Endothelial cell of umbilical vein (primary cell): ENCODE results near the gene RPSA. TPM values are rescaled to one million over a fixed set of nuclear protein-coding genes. Genes with fewer than 3 reads are reported as not detected.

Source experiments
- BruUV-seq: library from RNA; stranded (reverse); fragments of 400-500 nt; replicated peaks from 2 replicates; lab custom pipeline; 2021; lab: Mats Ljungman, UMichigan
- CTCF ChIA-PET: fragments of 300-600, 350-600 bp; sonication (Branson Sonifier 250); formaldehyde crosslinking; loops from one replicate; lab custom pipeline; 2021; ENCODE audit warnings: antibody characterized with exemption, inconsistent platforms; lab: Charles Lee
- POLR2A ChIA-PET: fragments of 300-600, 350-600 bp; sonication (Branson Sonifier 250); formaldehyde crosslinking; loops from one replicate; lab custom pipeline; 2021; ENCODE audit warnings: antibody characterized with exemption, inconsistent platforms; lab: Charles Lee
- DNase-seq: peaks from one replicate; pipeline ENCODE4 v3.0.0-alpha.2; 2011; ENCODE audit warnings: low read depth, low spot score
- FAIRE-seq: peaks from 2 replicates; lab custom pipeline; 2011; peaks lifted over from hg19 to GRCh38; lab: Jason Lieb, UNC
- H2AFZ ChIP-seq: 2 replicates; pipeline ENCODE4 v1.6.0; 2012; ENCODE audit warnings: low read depth, low read length, control low read depth, inconsistent platforms
- H3K27ac ChIP-seq: 2 replicates; pipeline ENCODE4 v1.5.1; 2011; ENCODE audit warnings: low read depth, mild to moderate bottlenecking, control low read depth, low read length, moderate library complexity; ENCODE audit not compliant: insufficient read depth
- H3K27me3 ChIP-seq, 2 experiments: 2 replicates each; pipeline versions ENCODE4 v1.6.0 to v1.6.1; 2011; ENCODE audit warnings: low read length in 2 of 2, mixed read lengths in 1 of 2; ENCODE audit not compliant: control insufficient read depth in 2 of 2, insufficient read depth in 2 of 2
- H3K36me3 ChIP-seq, 2 experiments: 2 replicates in 1 of 2; 3 replicates in 1 of 2; pipeline ENCODE4 v1.5.1; 2011; ENCODE audit warnings: low read length in 2 of 2, mild to moderate bottlenecking in 1 of 2, moderate library complexity in 1 of 2; ENCODE audit not compliant: control insufficient read depth in 2 of 2, insufficient read depth in 2 of 2; ENCODE audit errors: extremely low read depth in 1 of 2
- H3K4me1 ChIP-seq: 3 replicates; pipeline ENCODE4 v1.5.1; 2011; ENCODE audit warnings: mild to moderate bottlenecking, low read length; ENCODE audit not compliant: control insufficient read depth, insufficient read depth; ENCODE audit errors: extremely low read depth
- H3K4me2 ChIP-seq: 2 replicates; pipeline ENCODE4 v1.6.1; 2011; ENCODE audit warnings: low read length, control low read depth, mixed read lengths; ENCODE audit not compliant: insufficient read depth
- H3K4me3 ChIP-seq, 3 experiments: fragments of 200-600 bp in 1 of 3; sonication (generic), shearing (Covaris generic) in 1 of 3; replicated peaks in 1 of 3; 2 replicates each; pipeline ENCODE4 v1.5.1; 2011 to 2016; ENCODE audit warnings: control low read depth in 3 of 3, low read length in 3 of 3, mild to moderate bottlenecking in 2 of 3, inconsistent platforms in 1 of 3, low read depth in 1 of 3, moderate library complexity in 1 of 3; ENCODE audit not compliant: insufficient read depth in 1 of 3
- H3K79me2 ChIP-seq: 2 replicates; pipeline ENCODE4 v1.6.0; 2012; ENCODE audit warnings: low read length, inconsistent platforms; ENCODE audit not compliant: control insufficient read depth, insufficient read depth
- H3K9ac ChIP-seq: replicated peaks from 2 replicates; pipeline ENCODE3; 2011; ENCODE audit warnings: low read length, control low read depth; ENCODE audit not compliant: insufficient read depth; ENCODE audit errors: extremely low read depth
- H3K9me1 ChIP-seq: replicated peaks from 3 replicates; pipeline ENCODE4 v1.6.0; 2011; ENCODE audit warnings: mild to moderate bottlenecking, low read length; ENCODE audit not compliant: control insufficient read depth, insufficient read depth; ENCODE audit errors: extremely low read depth
- H3K9me3 ChIP-seq: replicated peaks from 2 replicates; pipeline ENCODE4 v1.5.1; 2012; ENCODE audit warnings: low read length, inconsistent platforms; ENCODE audit not compliant: control insufficient read depth, insufficient read depth
- H4K20me1 ChIP-seq: replicated peaks from 2 replicates; pipeline ENCODE3; 2011; ENCODE audit warnings: mild to moderate bottlenecking, low read length; ENCODE audit not compliant: control insufficient read depth, insufficient read depth; ENCODE audit errors: extremely low read depth
- EZH2 ChIP-seq: IDR thresholded peaks from 2 replicates; pipeline ENCODE4 v1.6.1; 2012; ENCODE audit warnings: borderline replicate concordance, low read depth, mild to moderate bottlenecking, moderate library complexity, low read length, inconsistent platforms; ENCODE audit not compliant: severe bottlenecking
- FOS ChIP-seq: IDR thresholded peaks from 2 replicates; pipeline ENCODE4 v1.6.1; 2011; ENCODE audit warnings: mild to moderate bottlenecking, low read length, moderate library complexity, borderline replicate concordance; ENCODE audit not compliant: insufficient read depth
- GATA2 ChIP-seq: IDR thresholded peaks from 2 replicates; pipeline ENCODE4 v1.7.0; 2011; ENCODE audit warnings: low read depth, mild to moderate bottlenecking, moderate library complexity, mixed read lengths, low read length; ENCODE audit not compliant: insufficient read length, insufficient read depth
- JUN ChIP-seq: IDR thresholded peaks from 2 replicates; pipeline ENCODE4 v1.6.1; 2011; ENCODE audit warnings: borderline replicate concordance, low read depth; ENCODE audit not compliant: insufficient read length, insufficient read depth
- MYC ChIP-seq: IDR thresholded peaks from one replicate; pipeline ENCODE4 v1.6.1; 2011; ENCODE audit warnings: mild to moderate bottlenecking, low read depth, low read length
- POLR2A ChIP-seq: IDR thresholded peaks from 2 replicates; pipeline ENCODE4 v1.6.1; 2012; ENCODE audit warnings: low read depth, mild to moderate bottlenecking, control low read depth, low read length
- POLR2AphosphoS5 ChIP-seq: IDR thresholded peaks from 2 replicates; pipeline ENCODE4 v1.6.1; 2012; ENCODE audit warnings: low read depth, mild to moderate bottlenecking, control low read depth, low read length, moderate library complexity; ENCODE audit not compliant: insufficient read depth
- dilution Hi-C: fragments of 300-500 bp; cut with MboI; formaldehyde crosslinking; loops from one replicate; pipeline ENCODE4 v1.15.0; 2019; ENCODE audit warnings: low sequenced_read_pairs; ENCODE audit not compliant: extremely low pct_ligation_motif_present
- intact Hi-C: fragments of 100-400 bp; cut with micrococcal nuclease; formaldehyde crosslinking; loops from one replicate; pipeline ENCODE4 v1.10.0; 2022
- polyA plus RNA-seq, 4 experiments: library from polyadenylated mRNA; depleted of rRNA in 3 of 4; stranded (reverse) in 3 of 4; unstranded in 1 of 4; fragments of >200 nt; gene quantifications; 2 replicates each; pipeline versions ENCODE4 v1.2.1 to v1.2.3, GENCODE V29; 2011 to 2012; ENCODE audit warnings: missing spikeins in 1 of 4
- total RNA-seq: library from RNA; stranded (reverse); gene quantifications from 2 replicates; pipeline ENCODE4 v1.2.3, GENCODE V29; 2021
- TF ChIP-seq, protein P1 (sequence below): IDR thresholded peaks from 2 replicates; pipeline ENCODE4 v1.6.1; 2011; ENCODE audit not compliant: insufficient read depth, insufficient read length
- TF ChIP-seq, protein P2 (sequence below), 2 donors: IDR thresholded peaks; 1 replicate in 1 of 2; 2 replicates in 1 of 2; pipeline ENCODE4 v1.5.1; 2011; ENCODE audit warnings: low read length in 2 of 2, mild to moderate bottlenecking in 2 of 2, moderate library complexity in 2 of 2, control low read depth in 1 of 2, inconsistent platforms in 1 of 2, low read depth in 1 of 2; ENCODE audit not compliant: insufficient read depth in 1 of 2; ENCODE audit errors: extremely low read depth in 1 of 2

RPSA gene
- total and polyA plus RNA-seq, 2 donors (not counting 3 experiments of a cell fraction or from before 2014, with no cell fraction given): 1,357 to 3,687 TPM

DNA sequence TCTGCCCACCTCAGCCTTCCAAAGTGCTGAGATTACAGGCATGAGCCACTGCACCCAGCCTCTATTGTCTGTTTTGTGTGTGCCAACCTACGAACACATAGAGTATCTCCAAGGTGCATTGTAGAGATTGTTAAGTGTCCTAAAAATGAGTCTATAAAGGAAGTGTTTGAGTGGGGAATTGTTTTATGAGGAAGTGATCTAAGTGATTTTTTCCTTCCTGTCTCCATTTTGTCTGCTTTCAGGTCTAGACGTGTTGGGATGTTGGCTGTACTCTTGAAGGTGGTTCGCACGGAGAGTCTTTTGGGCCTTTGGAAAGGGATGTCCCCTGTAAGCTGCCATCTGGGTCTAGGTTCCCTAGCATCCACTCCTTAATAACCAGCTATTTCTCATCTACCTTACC, 16.3 kb upstream of the RPSA start:
- H3K9me1 ChIP-seq: no peaks in the 10 kb centered on the region
- peaks cover 33% of the 10 kb centered on the region for H3K79me2 ChIP-seq
- BruUV-seq: no TSS peak
- H3K4me3 ChIP-seq: no peak overlapping the region
- H3K4me1 ChIP-seq: no peaks in the 10 kb centered on the region
- peaks cover 15% of the 10 kb centered on the region for H4K20me1 ChIP-seq
- no peak overlapping the region for H2AFZ ChIP-seq
- CTCF ChIA-PET: no interaction called here
- H3K27me3 ChIP-seq: no peaks in the 10 kb centered on the region
- FAIRE-seq (peak; percentile 42), DNase-seq (no peak)
- no peak overlapping the region for H3K9ac ChIP-seq
- POLR2A ChIA-PET: no interaction called here
- dilution Hi-C loops: no loop called here
- H3K9me3 ChIP-seq: no peaks in the 10 kb centered on the region
- TF ChIP-seq, protein P1, sequence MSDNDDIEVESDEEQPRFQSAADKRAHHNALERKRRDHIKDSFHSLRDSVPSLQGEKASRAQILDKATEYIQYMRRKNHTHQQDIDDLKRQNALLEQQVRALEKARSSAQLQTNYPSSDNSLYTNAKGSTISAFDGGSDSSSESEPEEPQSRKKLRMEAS: no peak
- no peak for TF ChIP-seq POLR2A
- TF ChIP-seq, protein P2, sequence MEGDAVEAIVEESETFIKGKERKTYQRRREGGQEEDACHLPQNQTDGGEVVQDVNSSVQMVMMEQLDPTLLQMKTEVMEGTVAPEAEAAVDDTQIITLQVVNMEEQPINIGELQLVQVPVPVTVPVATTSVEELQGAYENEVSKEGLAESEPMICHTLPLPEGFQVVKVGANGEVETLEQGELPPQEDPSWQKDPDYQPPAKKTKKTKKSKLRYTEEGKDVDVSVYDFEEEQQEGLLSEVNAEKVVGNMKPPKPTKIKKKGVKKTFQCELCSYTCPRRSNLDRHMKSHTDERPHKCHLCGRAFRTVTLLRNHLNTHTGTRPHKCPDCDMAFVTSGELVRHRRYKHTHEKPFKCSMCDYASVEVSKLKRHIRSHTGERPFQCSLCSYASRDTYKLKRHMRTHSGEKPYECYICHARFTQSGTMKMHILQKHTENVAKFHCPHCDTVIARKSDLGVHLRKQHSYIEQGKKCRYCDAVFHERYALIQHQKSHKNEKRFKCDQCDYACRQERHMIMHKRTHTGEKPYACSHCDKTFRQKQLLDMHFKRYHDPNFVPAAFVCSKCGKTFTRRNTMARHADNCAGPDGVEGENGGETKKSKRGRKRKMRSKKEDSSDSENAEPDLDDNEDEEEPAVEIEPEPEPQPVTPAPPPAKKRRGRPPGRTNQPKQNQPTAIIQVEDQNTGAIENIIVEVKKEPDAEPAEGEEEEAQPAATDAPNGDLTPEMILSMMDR (IDR thresholded peaks at IDR 0.05; ENCODE audit: extremely low read depth in 1 of 2, insufficient read depth in 1 of 2, low read depth in 1 of 2, low read length in 2 of 2): no peak
- TF ChIP-seq MYC: no peak
- TF ChIP-seq FOS: no peak
- TF ChIP-seq JUN: no peak
- TF ChIP-seq POLR2AphosphoS5: no peak
- no peak for TF ChIP-seq EZH2
- TF ChIP-seq GATA2: no peak
- intact Hi-C loops: no loop called here
- no peak overlapping the region for H3K4me2 ChIP-seq
- H3K27ac ChIP-seq: no peak overlapping the region
- H3K36me3 ChIP-seq: peaks cover 7 to 15% of the 10 kb centered on the region in 2 experiments
